GM12892 (cell line): ENCODE measurements around the gene CYB561A3.

Experiments
- POLR2AphosphoS5 ChIP-seq: IDR thresholded peaks from 2 replicates; pipeline ENCODE4 v1.6.1; 2011; ENCODE audit warnings: low read depth, low read length, control low read depth
- TAF1 ChIP-seq: IDR thresholded peaks from 2 replicates; pipeline ENCODE4 v1.6.1; 2011; ENCODE audit warnings: low read depth, mild to moderate bottlenecking, control low read depth, low read length, borderline replicate concordance

GRCh38 chr11:61403658-61404057 lies 42.0 kb upstream of the CYB561A3 start:
- TF ChIP-seq POLR2AphosphoS5 = no peak
- TF ChIP-seq TAF1 = no peak
